Stimulated activated CD8-positive, alpha-beta memory T cell treated with anti-CD3 and anti-CD28 coated beads, Interleukin-4, amount 100 ng/mL, for 48 hours (primary cell): Measurements from ENCODE around the gene GRAPL.
"Not testable (repeated sequence)": the region's sequence is repeated elsewhere in the genome, so short reads cannot be mapped to it uniquely, and the experiment has no call there.

Experiments used
- DNase-seq: peaks from one replicate; pipeline ENCODE4 v3.0.0-alpha.2; 2020

Gene GRAPL

GRCh38 chr17:19127148-19127980 is at the start of gene GRAPL:
Gene GRAPL, plus strand, starts transcription at chr17:19127589. Its CDS starts 31 bp downstream, at chr17:19127620.
- not testable (repeated sequence) for DNase-seq

- not testable (repeated sequence) for DNase-seq
Observed at GRCh38 chr17:19088804-19089685, 38.3 kb upstream of the GRAPL start.

GRCh38 chr17:19090058-19090772 is 37.2 kb upstream of the GRAPL start:
- DNase-seq = not testable (repeated sequence)

GRCh38 chr17:19092737-19093683 is 34.4 kb upstream of the GRAPL start:
- DNase-seq = not testable (repeated sequence)

GRCh38 chr17:19093684-19094438 is 33.5 kb upstream of the GRAPL start:
- DNase-seq = peak; percentile 5

GRCh38 chr17:19108517-19108916 is 18.9 kb upstream of the GRAPL start:
- DNase-seq = not testable (repeated sequence)

GRCh38 chr17:19110189-19111097 is 16.9 kb upstream of the GRAPL start:
- not testable (repeated sequence) for DNase-seq

GRCh38 chr17:19111111-19111711 is 16.2 kb upstream of the GRAPL start:
- DNase-seq = peak; percentile 63

- peak; percentile 89 for DNase-seq
Observed at GRCh38 chr17:19111801-19112458, 15.5 kb upstream of the GRAPL start.

GRCh38 chr17:19112459-19112826 is 14.9 kb upstream of the GRAPL start:
- not testable (repeated sequence) for DNase-seq

- not testable (repeated sequence) for DNase-seq
Observed at GRCh38 chr17:19118695-19119094, 8.7 kb upstream of the GRAPL start.

- DNase-seq = not testable (repeated sequence)
Observed at GRCh38 chr17:19125289-19125688, 2.1 kb upstream of the GRAPL start.

- DNase-seq = not testable (repeated sequence)
Observed at GRCh38 chr17:19129500-19129899, 2.1 kb downstream of the GRAPL start.

GRCh38 chr17:19131108-19131507 is 3.7 kb downstream of the GRAPL start:
- DNase-seq = not testable (repeated sequence)

- not testable (repeated sequence) for DNase-seq
Observed at GRCh38 chr17:19131772-19132171, 4.4 kb downstream of the GRAPL start.

GRCh38 chr17:19133793-19134192 is 6.4 kb downstream of the GRAPL start:
- not testable (repeated sequence) for DNase-seq

- not testable (repeated sequence) for DNase-seq
Observed at GRCh38 chr17:19135391-19135790, 8.0 kb downstream of the GRAPL start.

- not testable (repeated sequence) for DNase-seq
Observed at GRCh38 chr17:19136138-19136537, 8.7 kb downstream of the GRAPL start.

- DNase-seq = not testable (repeated sequence)
Observed at GRCh38 chr17:19136605-19137004, 9.2 kb downstream of the GRAPL start.
